Activated naive CD4-positive, alpha-beta T cell treated with anti-CD3 and anti-CD28 coated beads, Interleukin-2, amount 10 ng/mL, durations not matched to agents 7 days and 5 days (primary cell): Measurements from ENCODE around the gene PIGW.
A peak's percentile ranks its signal among the peaks of the same experiment; 100 is the strongest.

ENCODE experiments used
- CTCF ChIA-PET: fragments of 350-600 bp; sonication (Branson Sonifier 250); formaldehyde crosslinking; loops from one replicate; lab custom pipeline; 2021; ENCODE audit warnings: antibody characterized with exemption; lab: Charles Lee
- DNase-seq: peaks from one replicate; pipeline ENCODE4 v3.0.0-alpha.2; 2020
- H3K27ac Mint-ChIP-seq: one replicate; pipeline ENCODE4 v1.8.0; 2021; ENCODE audit warnings: mild to moderate bottlenecking, moderate library complexity, mixed read lengths
- H3K27me3 Mint-ChIP-seq: one replicate; pipeline ENCODE4 v1.8.0; 2021; ENCODE audit warnings: mild to moderate bottlenecking, mixed read lengths
- H3K36me3 Mint-ChIP-seq: one replicate; pipeline ENCODE4 v1.8.0; 2021; ENCODE audit warnings: mixed read lengths
- H3K4me1 Mint-ChIP-seq: one replicate; pipeline ENCODE4 v1.8.0; 2021; ENCODE audit warnings: mixed read lengths
- H3K4me3 Mint-ChIP-seq: one replicate; pipeline ENCODE4 v1.8.0; 2021; ENCODE audit warnings: mild to moderate bottlenecking, moderate library complexity, mixed read lengths
- H3K9me3 Mint-ChIP-seq: one replicate; pipeline ENCODE4 v1.8.0; 2021; ENCODE audit warnings: mixed read lengths

Gene PIGW

DNA sequence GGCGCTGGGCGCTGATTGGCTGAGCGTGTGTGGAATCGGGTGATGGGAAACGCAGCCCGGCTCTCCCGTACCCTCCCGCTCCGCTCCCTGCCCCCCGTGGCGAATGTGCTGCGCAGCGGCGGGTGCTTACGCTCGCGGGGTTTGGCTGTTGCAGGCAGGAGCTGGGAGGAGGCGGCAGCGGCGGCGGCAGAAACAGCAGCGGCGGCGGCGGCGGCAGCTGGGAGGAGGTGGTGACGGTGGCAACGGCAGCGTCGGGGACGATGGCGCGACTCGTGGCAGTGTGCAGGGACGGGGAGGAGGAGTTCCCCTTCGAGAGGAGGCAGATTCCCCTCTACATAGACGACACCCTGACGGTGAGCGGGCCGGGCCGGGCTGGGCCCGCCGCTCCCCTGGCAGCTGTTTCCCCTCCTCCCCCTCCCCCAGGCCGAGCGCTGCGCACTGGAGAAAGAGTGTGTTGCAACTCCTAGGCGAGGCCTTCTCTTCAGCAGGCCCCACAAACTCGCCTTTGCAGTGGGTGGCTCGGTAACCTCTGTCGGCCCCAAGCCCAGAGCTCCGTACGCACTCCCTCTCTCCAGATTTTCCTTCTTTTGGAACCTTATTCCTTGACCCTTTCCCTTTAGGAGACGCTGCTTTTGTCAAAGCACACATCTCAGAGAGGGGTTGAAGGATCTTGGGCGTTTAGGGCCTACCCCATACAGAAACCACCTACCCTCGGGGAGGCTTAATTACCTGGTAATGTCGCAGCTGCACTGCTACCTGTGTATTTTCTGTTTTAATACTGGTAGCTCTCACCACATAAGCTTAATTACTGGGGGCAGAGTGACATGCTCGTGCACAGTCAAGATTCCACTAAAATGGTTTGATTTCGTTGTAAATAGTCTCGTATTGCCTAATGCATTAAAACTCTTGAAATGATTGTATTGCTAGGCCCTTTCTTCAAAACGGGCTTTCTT, 11.0 kb downstream of the PIGW start:
- Mint-ChIP-seq H3K27ac (peak overlapping the region; percentile 99), H3K27me3 (no peaks in the 10 kb centered on the region), H3K9me3 (no peaks in the 10 kb centered on the region), H3K4me3 (peak overlapping the region; percentile 81), H3K4me1 (peaks cover 52% of the 10 kb centered on the region), H3K36me3 (peaks cover 41% of the 10 kb centered on the region)
- CTCF ChIA-PET: interaction anchor here (1.1 kb wide), 2 partner anchors 9 to 12 kb away, joined by 3 to 4 read pairs; no protein-coding TSS in a partner anchor
- peak; percentile 98 for DNase-seq

DNA sequence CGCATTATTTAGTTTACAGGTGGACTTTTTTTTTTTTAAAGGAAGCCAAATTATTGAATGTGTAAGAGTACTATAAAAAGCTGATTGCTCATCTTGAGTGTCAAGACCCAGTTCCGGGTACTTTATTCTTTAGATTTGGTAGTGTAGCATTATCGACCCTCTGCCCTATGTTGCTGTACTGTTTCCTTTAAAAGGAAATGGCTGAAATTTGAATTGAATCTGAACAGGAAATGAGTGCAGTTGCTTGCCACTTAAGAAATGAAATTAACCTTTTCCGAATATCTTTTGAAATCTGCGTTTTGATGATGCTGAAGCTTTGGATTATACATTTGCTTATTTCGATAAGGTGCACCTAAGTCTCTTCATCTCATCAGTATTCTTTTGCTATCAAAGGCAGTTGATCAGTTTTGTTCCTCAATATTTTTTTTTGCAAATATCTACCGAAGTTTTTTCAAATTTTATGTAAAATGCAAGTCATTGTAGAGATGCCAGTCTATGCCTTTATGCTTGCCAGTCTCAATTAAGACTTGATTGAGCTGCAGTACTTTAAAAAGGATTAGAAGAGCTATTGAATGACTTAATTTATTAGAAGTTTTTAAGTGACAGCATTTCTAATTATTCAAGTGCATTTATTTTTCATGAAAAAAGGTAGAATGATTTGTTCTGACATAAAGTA, 11.8 kb downstream of the PIGW start:
- H3K27me3 Mint-ChIP-seq: no peaks in the 10 kb centered on the region
- CTCF ChIA-PET: interaction anchor here (1.1 kb wide), 2 partner anchors 9 to 13 kb away, joined by 3 to 4 read pairs; no protein-coding TSS in a partner anchor
- H3K9me3 Mint-ChIP-seq: no peaks in the 10 kb centered on the region
- peaks cover 40% of the 10 kb centered on the region for H3K36me3 Mint-ChIP-seq
- H3K27ac Mint-ChIP-seq: peak overlapping the region; percentile 99
- H3K4me1 Mint-ChIP-seq: peaks cover 56% of the 10 kb centered on the region
- H3K4me3 Mint-ChIP-seq: peak overlapping the region; percentile 81
- no peak for DNase-seq

DNA sequence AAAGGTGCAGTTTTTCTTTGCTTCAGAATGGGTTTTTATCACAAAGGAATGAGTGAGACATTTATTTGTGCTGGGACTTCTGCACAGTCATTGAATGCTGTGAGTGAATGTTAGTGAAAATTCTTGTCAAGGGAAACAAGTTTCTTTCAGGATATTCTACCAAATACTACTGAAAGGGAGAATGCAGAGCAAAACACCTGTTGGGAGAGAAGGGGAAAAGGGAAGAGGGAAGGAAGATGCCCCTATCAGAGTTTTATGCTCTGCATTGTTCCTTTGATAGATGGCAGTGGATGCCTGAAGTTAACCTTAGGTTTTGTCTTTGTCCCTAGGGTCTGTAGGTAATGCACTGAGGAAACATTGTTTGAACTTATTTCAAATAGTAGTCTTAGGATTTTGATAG, 13.0 kb downstream of the PIGW start:
- Mint-ChIP-seq H3K27me3 (no peaks in the 10 kb centered on the region), H3K9me3 (no peaks in the 10 kb centered on the region), H3K27ac (peak overlapping the region; percentile 84), H3K36me3 (peaks cover 43% of the 10 kb centered on the region), H3K4me3 (peak overlapping the region; percentile 81), H3K4me1 (peaks cover 63% of the 10 kb centered on the region)
- no peak for DNase-seq
- CTCF ChIA-PET: no interaction called here

- CTCF ChIA-PET: no interaction called here
Observed at GRCh38 chr17:36550491-36551417, 16.0 kb downstream of the PIGW start.

GRCh38 chr17:36553459-36553858, 18.7 kb downstream of the PIGW start:
- Mint-ChIP-seq H3K4me1 (peaks cover 60% of the 10 kb centered on the region), H3K9me3 (no peaks in the 10 kb centered on the region), H3K27me3 (no peaks in the 10 kb centered on the region), H3K27ac (peak overlapping the region; percentile 72), H3K4me3 (no peak overlapping the region), H3K36me3 (peaks cover 51% of the 10 kb centered on the region)
- CTCF ChIA-PET: no interaction called here
- DNase-seq: no peak

More at GRCh38 chr17:36550491-36551417, 16.0 kb downstream of the PIGW start:
- no peaks in the 10 kb centered on the region for H3K27me3 Mint-ChIP-seq
- H3K36me3 Mint-ChIP-seq: peaks cover 53% of the 10 kb centered on the region
- no peaks in the 10 kb centered on the region for H3K9me3 Mint-ChIP-seq
- H3K27ac Mint-ChIP-seq: peak overlapping the region; percentile 86
- no peak for DNase-seq
- H3K4me1 Mint-ChIP-seq: peaks cover 68% of the 10 kb centered on the region
- H3K4me3 Mint-ChIP-seq: peak overlapping the region; percentile 1

GRCh38 chr17:36566081-36566480, 31.3 kb downstream of the PIGW start:
- Mint-ChIP-seq H3K27ac (no peak overlapping the region), H3K4me3 (no peak overlapping the region), H3K4me1 (peaks cover 11% of the 10 kb centered on the region), H3K27me3 (no peaks in the 10 kb centered on the region), H3K9me3 (no peaks in the 10 kb centered on the region), H3K36me3 (peaks cover 58% of the 10 kb centered on the region)
- no peak for DNase-seq
- CTCF ChIA-PET: no interaction called here

- Mint-ChIP-seq H3K4me1 (peaks cover 9% of the 10 kb centered on the region), H3K36me3 (peaks cover 42% of the 10 kb centered on the region), H3K27me3 (no peaks in the 10 kb centered on the region), H3K27ac (no peak overlapping the region), H3K4me3 (no peak overlapping the region), H3K9me3 (no peaks in the 10 kb centered on the region)
- CTCF ChIA-PET: no interaction called here
- no peak for DNase-seq
Observed at GRCh38 chr17:36575028-36575427, 40.2 kb downstream of the PIGW start.

DNA sequence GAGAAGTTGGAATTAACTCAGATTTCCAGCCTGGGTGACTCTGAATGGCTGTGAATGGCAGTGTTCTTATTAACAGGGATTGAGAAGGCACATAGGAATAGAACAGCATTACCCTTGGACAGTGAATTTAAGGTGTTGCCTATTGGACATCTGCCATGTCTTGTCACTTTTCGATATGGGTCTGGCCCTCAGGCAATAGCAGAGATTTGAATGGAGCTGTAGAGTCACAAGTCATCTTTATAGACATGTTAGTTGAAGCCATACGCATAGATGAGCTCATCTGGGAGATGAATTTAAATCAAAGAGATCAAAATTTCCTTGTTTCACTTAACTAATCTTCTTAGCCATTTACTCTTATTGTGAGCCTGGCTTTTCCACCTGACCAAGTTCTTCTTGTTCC, 42.0 kb downstream of the PIGW start:
- no peak overlapping the region for H3K27ac Mint-ChIP-seq
- no peaks in the 10 kb centered on the region for H3K27me3 Mint-ChIP-seq
- peaks cover 45% of the 10 kb centered on the region for H3K36me3 Mint-ChIP-seq

DNA sequence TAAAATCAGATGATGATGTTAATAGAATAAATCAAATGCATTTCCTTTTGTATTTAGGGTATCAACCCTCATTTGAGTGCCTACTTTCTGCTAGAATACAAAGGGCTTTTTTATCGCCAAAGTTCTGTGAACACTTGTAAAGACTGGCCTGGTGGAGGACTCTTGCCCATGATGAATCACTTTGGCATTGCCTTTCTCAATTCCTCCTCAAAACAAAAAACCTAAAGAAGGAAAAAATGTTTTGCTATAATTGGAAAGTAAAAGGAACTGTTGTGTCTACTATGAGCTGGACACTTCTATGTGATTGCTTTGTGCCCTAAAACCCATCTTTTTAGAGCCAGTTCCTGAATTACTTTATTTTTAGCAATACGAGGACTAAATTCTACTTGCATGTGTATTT, 43.9 kb downstream of the PIGW start:
- DNase-seq: no peak
- Mint-ChIP-seq H3K4me3 (no peak overlapping the region), H3K27ac (no peak overlapping the region), H3K27me3 (no peaks in the 10 kb centered on the region), H3K36me3 (peaks cover 38% of the 10 kb centered on the region), H3K9me3 (no peaks in the 10 kb centered on the region), H3K4me1 (peaks cover 3% of the 10 kb centered on the region)
- CTCF ChIA-PET: interaction anchor here (0.6 kb wide), 1 partner anchor 609 kb away, joined by 3 read pairs; no protein-coding TSS in a partner anchor

More for the DNA sequence above, 42.0 kb downstream of the PIGW start:
- peaks cover 9% of the 10 kb centered on the region for H3K4me1 Mint-ChIP-seq
- CTCF ChIA-PET: interaction anchor here (0.6 kb wide), 1 partner anchor 588 kb away, joined by 3 read pairs; no protein-coding TSS in a partner anchor
- no peaks in the 10 kb centered on the region for H3K9me3 Mint-ChIP-seq
- no peak for DNase-seq
- no peak overlapping the region for H3K4me3 Mint-ChIP-seq

DNA sequence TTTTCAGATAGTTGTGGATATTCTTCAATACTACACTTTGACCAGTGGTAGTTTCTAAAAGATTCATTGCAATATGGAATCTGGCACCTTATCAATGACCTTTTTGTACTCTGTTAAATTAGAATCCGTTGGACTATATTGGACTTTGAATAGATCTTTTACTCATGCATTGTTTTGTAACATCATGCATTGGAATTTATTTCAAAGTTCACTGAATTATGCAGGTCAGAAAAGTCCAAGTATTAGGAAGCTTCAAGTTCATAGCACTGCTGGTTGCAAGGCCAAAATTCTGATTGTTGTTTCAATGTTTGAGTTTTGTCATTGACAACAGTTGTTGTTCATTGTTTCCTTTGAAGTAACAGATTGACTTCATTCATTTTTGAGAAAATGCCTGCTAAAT, 49.0 kb downstream of the PIGW start:
- CTCF ChIA-PET: interaction anchor here (1.4 kb wide), 1 partner anchor 17 kb away, joined by 5 read pairs; the partner anchor contains the start of gene MRM1
- DNase-seq: no peak
- Mint-ChIP-seq H3K36me3 (peaks cover 46% of the 10 kb centered on the region), H3K27ac (no peak overlapping the region), H3K9me3 (no peaks in the 10 kb centered on the region), H3K4me1 (peaks cover 2% of the 10 kb centered on the region), H3K4me3 (no peak overlapping the region), H3K27me3 (no peaks in the 10 kb centered on the region)

DNA sequence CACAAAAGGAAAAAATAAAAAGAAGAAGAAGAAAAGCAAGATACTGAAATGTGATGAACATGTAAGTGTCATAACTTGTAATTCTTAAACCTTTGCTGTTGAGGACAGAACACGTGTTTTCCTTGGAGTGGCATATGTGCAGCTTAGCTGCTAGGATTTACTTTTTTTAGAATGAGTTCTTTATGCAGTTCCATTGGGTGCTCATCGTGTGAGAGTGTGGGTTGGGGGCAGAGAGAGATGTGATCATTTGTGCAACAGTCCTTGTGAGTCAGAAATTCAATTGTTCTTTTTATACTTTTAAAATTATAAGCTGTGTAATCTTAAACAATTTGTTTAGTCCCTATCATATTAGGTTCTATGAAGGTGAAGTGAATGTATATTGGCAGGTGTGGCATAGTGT, 51.4 kb downstream of the PIGW start:
- Mint-ChIP-seq H3K36me3 (peaks cover 42% of the 10 kb centered on the region), H3K9me3 (no peaks in the 10 kb centered on the region), H3K27me3 (no peaks in the 10 kb centered on the region), H3K4me1 (peaks cover 10% of the 10 kb centered on the region), H3K27ac (no peak overlapping the region), H3K4me3 (no peak overlapping the region)
- CTCF ChIA-PET: interaction anchor here (1.6 kb wide), 1 partner anchor 15 kb away, joined by 6 read pairs; the partner anchor contains the start of gene MRM1
- no peak for DNase-seq
